Hippocampal formation (tissue), 2 donors: Measurements from ENCODE around the gene LYRM1.
"Not testable (repeated sequence)": the region's sequence is repeated elsewhere in the genome, so short reads cannot be mapped to it uniquely, and the experiment has no call there.

ENCODE experiments used
- DNase-seq, 2 donors: peaks; one replicate each; lab custom pipeline; 2025; lab: John Stamatoyannopoulos, UW

LYRM1 gene

GRCh38 chr16:20937736-20938135 lies 37.2 kb downstream of the LYRM1 start:
- DNase-seq: no peak

GRCh38 chr16:20938426-20938825 lies 37.9 kb downstream of the LYRM1 start:
- no peak for DNase-seq

GRCh38 chr16:20939611-20940010 lies 39.0 kb downstream of the LYRM1 start:
- no peak for DNase-seq

GRCh38 chr16:20940871-20941635 lies 40.5 kb downstream of the LYRM1 start:
- no peak for DNase-seq

- DNase-seq: no peak
Measured at GRCh38 chr16:20941636-20941926, 41.0 kb downstream of the LYRM1 start.

- no peak for DNase-seq
Measured at GRCh38 chr16:20942256-20942655, 41.7 kb downstream of the LYRM1 start.

- no peak for DNase-seq
Measured at GRCh38 chr16:20944861-20945574, 44.4 kb downstream of the LYRM1 start.

- not testable (repeated sequence) for DNase-seq
Measured at GRCh38 chr16:20945575-20945875, 45.0 kb downstream of the LYRM1 start.

GRCh38 chr16:20946015-20946629 lies 45.6 kb downstream of the LYRM1 start:
- DNase-seq: no peak

- no peak for DNase-seq
Measured at GRCh38 chr16:20948444-20948843, 47.9 kb downstream of the LYRM1 start.

- no peak for DNase-seq
Measured at GRCh38 chr16:20949660-20950059, 49.1 kb downstream of the LYRM1 start.

GRCh38 chr16:20950294-20950693 lies 49.7 kb downstream of the LYRM1 start:
- no peak for DNase-seq

- DNase-seq: no peak
Measured at GRCh38 chr16:20952139-20952920, 51.8 kb downstream of the LYRM1 start.

GRCh38 chr16:20954574-20954973 lies 54.0 kb downstream of the LYRM1 start:
- DNase-seq: no peak

- DNase-seq: no peak
Measured at GRCh38 chr16:20956319-20956718, 55.7 kb downstream of the LYRM1 start.

GRCh38 chr16:20957153-20957552 lies 56.6 kb downstream of the LYRM1 start:
- DNase-seq: no peak

- no peak for DNase-seq
Measured at GRCh38 chr16:20960899-20961298, 60.3 kb downstream of the LYRM1 start.

- no peak for DNase-seq
Measured at GRCh38 chr16:20968765-20969164, 68.2 kb downstream of the LYRM1 start.

GRCh38 chr16:20969386-20969785 lies 68.8 kb downstream of the LYRM1 start:
- DNase-seq: no peak

- no peak for DNase-seq
Measured at GRCh38 chr16:20971401-20971800, 70.8 kb downstream of the LYRM1 start.

GRCh38 chr16:20973201-20973600 lies 72.6 kb downstream of the LYRM1 start:
- DNase-seq: not testable (repeated sequence)
